Retinal pigment epithelial cell (primary cell): ENCODE measurements around the gene TIMM44.
"Not testable (repeated sequence)": the region's sequence is repeated elsewhere in the genome, so short reads cannot be mapped to it uniquely, and the experiment has no call there.

Experiments used
- DNase-seq: peaks from one replicate; pipeline ENCODE4 v3.0.0-alpha.2; 2010; ENCODE audit warnings: low read depth
- H3K4me3 ChIP-seq: 2 replicates; pipeline ENCODE4 v1.5.1; 2011; ENCODE audit warnings: mild to moderate bottlenecking, low read length, control low read depth, moderate library complexity
- CTCF ChIP-seq: conservative IDR thresholded peaks from 2 replicates; pipeline ENCODE4 v1.5.1; 2011; ENCODE audit warnings: low read depth, low read length, control low read depth, inconsistent platforms

Gene TIMM44

GRCh38 chr19:7898967-7899366, 44.5 kb downstream of the TIMM44 start:
- no peak overlapping the region for H3K4me3 ChIP-seq
- TF ChIP-seq CTCF: no peak
- no peak for DNase-seq

DNA sequence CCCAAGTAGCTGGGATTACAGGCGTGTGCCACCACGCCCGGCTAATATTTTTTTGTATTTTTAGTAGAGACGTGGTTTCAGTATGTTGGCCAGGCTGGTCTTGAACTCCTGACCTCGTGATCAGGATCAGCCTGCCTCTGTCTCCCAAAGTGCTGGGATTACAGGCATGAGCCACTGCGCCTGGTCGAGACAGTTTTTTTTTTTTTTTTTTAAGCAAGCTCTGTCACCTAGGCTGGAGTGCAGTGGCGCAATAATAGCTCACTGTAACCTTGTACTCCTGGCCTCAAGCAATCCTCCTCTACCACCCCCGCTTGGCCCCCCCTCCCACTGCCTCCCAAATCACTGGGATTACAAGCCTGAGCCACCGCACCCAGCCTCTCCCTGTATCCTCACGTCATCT, 46.2 kb downstream of the TIMM44 start:
- no peak overlapping the region for H3K4me3 ChIP-seq
- no peak for DNase-seq
- no peak for TF ChIP-seq CTCF

DNA sequence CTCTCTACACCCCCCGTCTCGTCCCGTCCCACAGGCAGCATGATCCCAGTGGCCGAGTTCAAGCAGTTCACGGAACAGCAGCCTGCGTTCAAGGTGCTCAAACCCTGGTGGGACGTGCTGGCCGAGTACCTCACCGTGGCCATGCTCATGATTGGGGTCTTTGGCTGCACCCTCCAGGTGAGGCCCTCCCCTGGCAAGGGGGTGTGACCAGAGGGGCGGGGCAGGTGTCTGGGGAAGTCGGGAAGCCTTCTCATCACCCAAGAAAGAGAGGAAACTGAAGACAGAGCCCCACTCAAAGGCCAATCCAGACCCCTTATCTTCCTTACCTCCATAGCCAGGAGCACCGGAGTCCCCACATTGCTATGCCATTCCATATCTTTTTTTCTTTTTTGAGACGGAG, 47.9 kb downstream of the TIMM44 start:
- no peak for TF ChIP-seq CTCF
- H3K4me3 ChIP-seq: no peak overlapping the region
- DNase-seq: no peak

DNA sequence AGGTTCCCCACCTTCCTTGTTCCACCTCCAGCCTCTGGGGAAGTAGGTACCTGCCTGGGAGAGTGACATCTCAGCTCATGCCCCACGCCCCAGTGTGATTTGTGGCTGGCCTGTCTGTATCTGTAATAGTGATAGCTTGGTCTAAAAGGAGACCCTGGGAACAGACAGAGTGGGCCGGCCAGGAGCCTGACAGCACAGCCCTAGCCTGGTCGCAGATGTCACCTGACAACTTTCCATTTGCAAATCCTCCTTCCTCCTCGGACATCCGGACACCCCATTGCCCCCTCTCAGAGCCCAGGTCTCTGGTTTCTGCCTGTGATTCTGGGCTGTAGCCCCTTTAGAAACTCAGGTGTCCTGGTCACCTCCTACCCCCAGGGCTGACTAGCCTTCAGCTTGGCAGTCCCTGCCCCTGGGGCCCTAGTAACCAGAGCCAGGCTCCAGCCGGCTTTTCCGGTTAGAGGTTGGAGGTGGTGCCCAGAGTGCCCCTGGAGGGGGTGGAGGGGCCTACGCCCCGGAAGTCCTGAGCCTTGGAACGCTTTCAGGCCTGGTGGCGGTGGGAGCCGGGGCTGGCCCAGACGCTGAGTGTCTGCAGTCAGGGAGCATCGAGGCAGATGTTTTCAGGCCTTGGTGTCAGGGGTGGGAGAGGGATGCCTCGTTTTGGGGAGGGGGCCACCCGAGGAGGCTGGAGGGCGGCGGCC, 48.7 kb downstream of the TIMM44 start:
- no peak overlapping the region for H3K4me3 ChIP-seq
- DNase-seq: no peak
- peak; percentile 1 for TF ChIP-seq CTCF

GRCh38 chr19:7893362-7894101, 49.9 kb downstream of the TIMM44 start:
- peak; percentile 56 for DNase-seq
- not testable (repeated sequence) for H3K4me3 ChIP-seq

DNA sequence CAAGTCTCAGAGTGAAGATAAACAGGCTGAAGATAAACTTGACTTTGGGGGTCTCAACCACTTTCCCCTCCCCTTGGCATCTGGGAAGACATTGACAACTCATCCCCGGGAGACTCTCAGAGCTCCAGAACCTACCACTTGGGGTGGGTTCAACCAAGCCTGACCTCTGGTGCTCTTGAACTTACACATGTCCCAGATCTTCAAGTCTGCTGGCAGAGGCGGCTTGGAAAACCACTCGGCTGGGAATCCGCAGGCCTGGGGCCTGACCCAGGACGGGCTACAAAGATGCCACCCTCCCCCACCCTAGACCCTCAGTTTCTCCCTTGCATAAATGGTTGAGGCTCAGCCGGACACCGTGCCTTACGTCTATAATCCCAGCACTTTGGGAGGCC, 54.6 kb downstream of the TIMM44 start:
- H3K4me3 ChIP-seq: peak overlapping the region; percentile 71
- DNase-seq: no peak
- no peak for TF ChIP-seq CTCF

- DNase-seq: no peak
- peak within 1 kb of the TSS; percentile 71 for H3K4me3 ChIP-seq
- TF ChIP-seq CTCF: no peak
Observed at GRCh38 chr19:7888145-7888825, 55.2 kb downstream of the TIMM44 start, which contains the start of gene LRRC8E. LRRC8E (plus strand) TSS chr19:7888510; CDS start chr19:7895604, 7,094 bp downstream.
